VCaP (cell line): Measurements from ENCODE around the gene UBALD1.

Experiments
- H3K27ac ChIP-seq: fragments of 450-650 bp; 2 replicates; pipeline ENCODE4 v1.5.1; 2017
- CTCF ChIP-seq: fragments of 450-650 bp; conservative IDR thresholded peaks from 2 replicates; pipeline ENCODE4 v1.5.1; 2017; ENCODE audit warnings: mild to moderate bottlenecking, moderate library complexity

Gene UBALD1

GRCh38 chr16:4606354-4606753, 8.3 kb downstream of the UBALD1 start:
- TF ChIP-seq CTCF: no peak
- H3K27ac ChIP-seq: no peak overlapping the region

GRCh38 chr16:4604401-4604800, 10.3 kb downstream of the UBALD1 start:
- no peak overlapping the region for H3K27ac ChIP-seq
- TF ChIP-seq CTCF: no peak

GRCh38 chr16:4603624-4604170, 11.0 kb downstream of the UBALD1 start:
- no peak overlapping the region for H3K27ac ChIP-seq
- TF ChIP-seq CTCF: no peak

DNA sequence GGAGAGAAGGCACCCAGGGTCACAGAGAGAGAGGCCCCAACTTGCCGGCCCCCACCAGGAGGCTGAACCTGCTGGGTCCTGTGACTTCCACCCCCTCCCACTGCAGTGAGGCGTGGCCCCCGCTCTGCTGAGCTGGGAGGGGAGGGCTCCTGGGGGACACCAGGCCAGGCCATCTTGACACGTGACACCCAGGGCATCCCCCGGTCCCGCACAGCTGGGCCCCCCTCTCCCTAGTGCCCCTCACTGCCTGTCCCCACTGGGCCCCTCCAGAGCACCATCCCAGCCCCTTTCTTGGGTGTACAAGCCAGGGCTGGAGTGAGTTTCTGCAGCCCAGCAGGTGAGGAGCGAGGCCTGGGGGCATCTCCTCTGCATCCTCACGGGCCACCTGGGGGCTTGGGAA, 12.4 kb downstream of the UBALD1 start:
- no peak for TF ChIP-seq CTCF
- H3K27ac ChIP-seq: no peak overlapping the region

DNA sequence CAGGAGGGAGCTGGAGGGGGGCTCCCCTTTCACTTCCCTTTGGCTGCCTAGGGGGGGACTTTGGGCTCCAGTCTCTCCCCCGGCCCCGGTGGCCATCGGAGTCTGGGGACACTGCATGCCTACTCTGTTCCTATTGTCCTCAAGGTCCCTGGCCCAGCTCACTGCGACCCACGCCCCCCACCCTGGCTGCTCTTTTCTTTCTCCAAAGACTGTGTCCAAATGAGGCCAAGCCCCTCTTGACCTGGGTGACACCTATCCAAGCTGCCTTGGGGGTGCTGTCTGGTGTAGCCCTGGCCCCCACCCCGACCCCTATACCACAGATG, 12.9 kb downstream of the UBALD1 start:
- H3K27ac ChIP-seq: no peak overlapping the region
- no peak for TF ChIP-seq CTCF

GRCh38 chr16:4601036-4601863, 13.4 kb downstream of the UBALD1 start:
- TF ChIP-seq CTCF: no peak
- no peak overlapping the region for H3K27ac ChIP-seq

DNA sequence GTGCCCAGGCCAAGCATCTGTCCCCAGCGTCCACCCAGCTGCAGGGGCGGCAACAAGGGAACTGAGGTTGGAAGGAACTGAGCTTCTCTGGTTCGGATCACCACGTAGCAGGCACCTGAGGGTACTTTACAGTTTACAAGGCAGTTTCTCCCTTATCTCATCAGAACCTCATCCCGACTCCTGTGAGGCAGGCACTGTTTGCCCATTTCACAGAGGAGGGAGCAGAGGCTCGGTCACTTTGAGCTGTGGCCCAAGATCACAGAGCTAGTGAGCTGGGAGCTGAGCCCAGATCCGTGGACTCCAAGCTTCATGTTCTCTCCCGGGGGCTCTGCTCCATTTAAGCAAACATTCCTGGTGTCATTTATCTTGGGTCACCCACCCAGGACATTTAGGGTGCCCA, 15.1 kb downstream of the UBALD1 start:
- TF ChIP-seq CTCF: no peak

More for the DNA sequence above, 15.1 kb downstream of the UBALD1 start:
- no peak overlapping the region for H3K27ac ChIP-seq
